SK-N-SH (cell line): ENCODE data around the gene GABRD. TPM values are rescaled to one million over a fixed set of nuclear protein-coding genes. Genes with fewer than 3 reads are reported as not detected.

Source experiments
- CTCF ChIA-PET: fragments of 300-600, 350-600 bp; formaldehyde crosslinking; extraction: SDS; loops from one replicate; lab custom pipeline; 2021; lab: Yijun Ruan, JAX
- POLR2A ChIA-PET: fragments of 350-600 bp; sonication (Branson Sonifier 250); formaldehyde crosslinking; extraction: SDS; loops from one replicate; lab custom pipeline; 2020; ENCODE audit warnings: antibody characterized with exemption, inconsistent platforms; lab: Yijun Ruan, JAX
- DNase-seq: peaks from one replicate; pipeline ENCODE4 v3.0.0; 2012
- H2AFZ ChIP-seq: fragments of 200-600 bp; sonication (generic); 2 replicates; pipeline ENCODE4 v1.8.1; 2016; ENCODE audit warnings: antibody characterized with exemption, mild to moderate bottlenecking, low read depth
- H3F3A ChIP-seq: fragments of 200-600 bp; sonication (generic); replicated peaks from 2 replicates; pipeline ENCODE3; 2016; ENCODE audit warnings: antibody characterized with exemption, mild to moderate bottlenecking; ENCODE audit not compliant: insufficient read depth
- H3K27ac ChIP-seq, 2 experiments: fragments of 200-500 bp in 1 of 2; fragments of 200-600 bp in 1 of 2; sonication (Bioruptor generic) in 1 of 2; sonication (generic), shearing (Covaris generic) in 1 of 2; 2 replicates each; pipeline versions ENCODE4 v1.5.1 to v1.6.1; 2014 to 2016; ENCODE audit warnings: low read depth in 2 of 2, inconsistent platforms in 1 of 2, low read length in 1 of 2, mild to moderate bottlenecking in 1 of 2, mixed read lengths in 1 of 2
- H3K27me3 ChIP-seq: fragments of 200-600 bp; sonication (generic), shearing (Covaris generic); 2 replicates; pipeline ENCODE4 v1.6.1; 2016; ENCODE audit warnings: mixed run types; ENCODE audit not compliant: insufficient read depth
- H3K36me3 ChIP-seq, 2 experiments: fragments of 200-500 bp in 1 of 2; fragments of 200-600 bp in 1 of 2; sonication (Bioruptor generic) in 1 of 2; sonication (generic) in 1 of 2; replicated peaks in 1 of 2; 2 replicates each; pipeline versions ENCODE3 to v1.5.1; 2014 to 2016; ENCODE audit warnings: low read length in 1 of 2, mild to moderate bottlenecking in 1 of 2; ENCODE audit not compliant: insufficient read depth in 2 of 2, control insufficient read depth in 1 of 2
- H3K4me1 ChIP-seq, 2 experiments: fragments of 200-500 bp in 1 of 2; fragments of 200-600 bp in 1 of 2; sonication (Bioruptor generic) in 1 of 2; sonication (generic), shearing (Covaris generic) in 1 of 2; 2 replicates each; pipeline versions ENCODE4 v1.5.1 to v1.6.1; 2014 to 2016; ENCODE audit warnings: low read depth in 1 of 2, low read length in 1 of 2, mixed run types in 1 of 2; ENCODE audit not compliant: insufficient read depth in 2 of 2, control insufficient read depth in 1 of 2
- H3K4me2 ChIP-seq: fragments of 200-600 bp; sonication (generic), shearing (Covaris generic); 2 replicates; pipeline ENCODE4 v1.6.1; 2017; ENCODE audit warnings: mixed run types
- H3K4me3 ChIP-seq, 2 experiments: fragments of 200-500 bp in 1 of 2; fragments of 200-600 bp in 1 of 2; sonication (Bioruptor generic) in 1 of 2; sonication (generic), shearing (Covaris generic) in 1 of 2; 2 replicates each; pipeline versions ENCODE4 v1.5.1 to v1.8.1; 2014 to 2016; ENCODE audit warnings: low read depth in 2 of 2, inconsistent platforms in 1 of 2, low read length in 1 of 2, mild to moderate bottlenecking in 1 of 2, mixed read lengths in 1 of 2, moderate library complexity in 1 of 2
- H3K79me2 ChIP-seq: fragments of 200-600 bp; sonication (generic); 2 replicates; pipeline ENCODE4 v1.8.1; 2017; ENCODE audit warnings: mild to moderate bottlenecking; ENCODE audit not compliant: insufficient read depth
- H3K9ac ChIP-seq: fragments of 200-600 bp; sonication (generic); 2 replicates; pipeline ENCODE4 v1.6.1; 2017; ENCODE audit warnings: mixed run types
- H3K9me2 ChIP-seq: fragments of 200-600 bp; sonication (generic); 2 replicates; pipeline ENCODE4 v1.6.1; 2017; ENCODE audit warnings: mixed run types
- H3K9me3 ChIP-seq: fragments of 200-600 bp; sonication (generic); 2 replicates; pipeline ENCODE4 v1.6.1; 2017; ENCODE audit warnings: mixed run types, mild to moderate bottlenecking, moderate library complexity
- H4K20me1 ChIP-seq: fragments of 200-600 bp; sonication (generic); 2 replicates; pipeline ENCODE4 v1.6.1; 2017; ENCODE audit warnings: mild to moderate bottlenecking, mixed run types; ENCODE audit not compliant: insufficient read depth
- CHD2 ChIP-seq: fragments of 150-350 bp; IDR thresholded peaks from 2 replicates; pipeline ENCODE4 v1.6.1; 2018; ENCODE audit warnings: low read length; ENCODE audit not compliant: partially characterized antibody
- ELF1 ChIP-seq: IDR thresholded peaks from 2 replicates; pipeline ENCODE4 v1.4.0; 2012
- EP300 ChIP-seq, 2 experiments: IDR thresholded peaks; 2 replicates each; pipeline versions ENCODE4 v1.4.0 to v1.6.1; 2012; ENCODE audit warnings: borderline replicate concordance in 1 of 2, low read depth in 1 of 2, low read length in 1 of 2
- EZH2phosphoT487 ChIP-seq: fragments of 200-600 bp; sonication (generic); IDR thresholded peaks from 2 replicates; pipeline ENCODE4 v1.6.1; 2017; ENCODE audit warnings: low read depth, mixed run types, mild to moderate bottlenecking, antibody characterized with exemption, moderate library complexity, borderline replicate concordance
- FOSL2 ChIP-seq: IDR thresholded peaks from 2 replicates; pipeline ENCODE4 v1.4.0; 2012; ENCODE audit warnings: low read depth, mild to moderate bottlenecking, moderate library complexity, borderline replicate concordance
- JUND ChIP-seq: IDR thresholded peaks from 2 replicates; pipeline ENCODE4 v1.4.0; 2012
- MEF2A ChIP-seq: IDR thresholded peaks from 2 replicates; pipeline ENCODE4 v1.4.0; 2012; ENCODE audit warnings: low read depth, borderline replicate concordance
- NFIC ChIP-seq: IDR thresholded peaks from 2 replicates; pipeline ENCODE4 v1.4.0; 2012; ENCODE audit warnings: borderline replicate concordance
- NRF1 ChIP-seq: IDR thresholded peaks from 2 replicates; pipeline ENCODE4 v1.6.1; 2012; ENCODE audit warnings: low read depth, mild to moderate bottlenecking, low read length
- RAD21 ChIP-seq: IDR thresholded peaks from 2 replicates; pipeline ENCODE4 v1.6.1; 2012; ENCODE audit warnings: mild to moderate bottlenecking, low read length
- RFX5 ChIP-seq: IDR thresholded peaks from 2 replicates; pipeline ENCODE4 v1.6.1; 2012; ENCODE audit warnings: mild to moderate bottlenecking, improper control_type of control experiment, low read length
- TCF12 ChIP-seq: IDR thresholded peaks from 2 replicates; pipeline ENCODE4 v1.4.0; 2012
- WGBS: methylation state at CpG from one replicate; pipeline ENCODE4 v1.1.6; 2017; ENCODE audit warnings: low lambda C conversion rate; 5-methylcytosine and 5-hydroxymethylcytosine counted together
- polyA plus RNA-seq, 3 experiments: library from polyadenylated mRNA; depleted of rRNA; stranded (reverse); fragments of >200 nt; gene quantifications; 2 replicates each; pipeline ENCODE4 v1.2.3, GENCODE V29; 2012
- TF ChIP-seq, protein P1 (sequence below): fragments of 150-350 bp; IDR thresholded peaks from 2 replicates; pipeline ENCODE4 v1.6.1; 2016; ENCODE audit warnings: mild to moderate bottlenecking, low read depth, low read length
- TF ChIP-seq, protein P2 (sequence below): IDR thresholded peaks from 2 replicates; pipeline ENCODE4 v1.4.0; 2012; ENCODE audit warnings: low read depth, borderline replicate concordance
- TF ChIP-seq, protein P3 (sequence below): IDR thresholded peaks from 2 replicates; pipeline ENCODE4 v1.4.0; 2012; ENCODE audit warnings: low read depth, borderline replicate concordance
- TF ChIP-seq, protein P4 (sequence below): fragments of 150-350 bp; IDR thresholded peaks from 2 replicates; pipeline ENCODE4 v1.6.1; 2017; ENCODE audit warnings: antibody characterized with exemption, low read length, low read depth, borderline replicate concordance

GABRD gene
- polyA plus RNA-seq, 1 of the 3 experiments (the other 2 are of a cell fraction) = 0.07 TPM

DNA sequence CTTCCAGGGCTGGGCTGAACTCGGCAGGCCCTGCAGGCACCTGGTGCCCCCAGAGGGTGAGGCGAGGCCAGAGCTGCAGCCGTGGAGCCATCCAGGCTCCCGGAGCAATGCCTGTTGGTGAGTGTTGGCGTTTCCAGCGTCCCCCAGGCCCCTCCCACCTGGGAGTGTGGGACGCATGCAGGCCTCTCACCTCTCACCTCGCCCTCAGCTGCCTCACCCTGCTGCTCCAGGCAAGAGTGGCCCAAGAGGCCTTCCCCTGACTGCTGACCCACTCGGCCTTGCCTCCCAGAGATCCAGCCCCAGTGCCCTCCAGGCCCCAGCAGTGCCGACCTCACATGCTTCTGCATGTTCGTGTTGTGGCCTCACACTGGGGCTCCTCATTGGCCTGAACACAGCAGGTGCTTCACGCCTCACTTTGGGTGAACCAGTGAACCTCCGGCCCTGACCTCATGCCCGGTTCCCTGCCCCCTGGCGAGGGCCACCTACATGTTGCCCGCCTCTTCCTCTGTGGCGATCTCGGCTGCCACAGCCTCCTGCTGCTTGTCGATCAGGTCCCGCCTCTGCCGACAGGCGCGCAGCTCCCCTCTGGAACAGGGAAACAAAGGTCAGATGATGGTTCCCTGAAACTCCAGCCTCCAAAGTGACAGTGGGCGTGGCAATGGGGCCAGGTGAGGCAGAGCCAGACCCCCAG lies 32.5 kb upstream of the GABRD start:
- TF ChIP-seq ELF1 (no peak), FOSL2 (no peak), RAD21 (no peak), EZH2phosphoT487 (no peak), NFIC (no peak), JUND (no peak), EP300 (IDR thresholded peaks at IDR 0.05; ENCODE audit: borderline replicate concordance in 1 of 2, low read depth in 1 of 2, low read length in 1 of 2) (no peak), NRF1 (no peak), MEF2A (no peak), CHD2 (no peak), TCF12 (no peak), RFX5 (no peak)
- TF ChIP-seq, protein P1, sequence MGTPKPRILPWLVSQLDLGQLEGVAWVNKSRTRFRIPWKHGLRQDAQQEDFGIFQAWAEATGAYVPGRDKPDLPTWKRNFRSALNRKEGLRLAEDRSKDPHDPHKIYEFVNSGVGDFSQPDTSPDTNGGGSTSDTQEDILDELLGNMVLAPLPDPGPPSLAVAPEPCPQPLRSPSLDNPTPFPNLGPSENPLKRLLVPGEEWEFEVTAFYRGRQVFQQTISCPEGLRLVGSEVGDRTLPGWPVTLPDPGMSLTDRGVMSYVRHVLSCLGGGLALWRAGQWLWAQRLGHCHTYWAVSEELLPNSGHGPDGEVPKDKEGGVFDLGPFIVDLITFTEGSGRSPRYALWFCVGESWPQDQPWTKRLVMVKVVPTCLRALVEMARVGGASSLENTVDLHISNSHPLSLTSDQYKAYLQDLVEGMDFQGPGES = no peak
- TF ChIP-seq, protein P2, sequence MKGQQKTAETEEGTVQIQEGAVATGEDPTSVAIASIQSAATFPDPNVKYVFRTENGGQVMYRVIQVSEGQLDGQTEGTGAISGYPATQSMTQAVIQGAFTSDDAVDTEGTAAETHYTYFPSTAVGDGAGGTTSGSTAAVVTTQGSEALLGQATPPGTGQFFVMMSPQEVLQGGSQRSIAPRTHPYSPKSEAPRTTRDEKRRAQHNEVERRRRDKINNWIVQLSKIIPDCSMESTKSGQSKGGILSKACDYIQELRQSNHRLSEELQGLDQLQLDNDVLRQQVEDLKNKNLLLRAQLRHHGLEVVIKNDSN = no peak
- TF ChIP-seq, protein P3, sequence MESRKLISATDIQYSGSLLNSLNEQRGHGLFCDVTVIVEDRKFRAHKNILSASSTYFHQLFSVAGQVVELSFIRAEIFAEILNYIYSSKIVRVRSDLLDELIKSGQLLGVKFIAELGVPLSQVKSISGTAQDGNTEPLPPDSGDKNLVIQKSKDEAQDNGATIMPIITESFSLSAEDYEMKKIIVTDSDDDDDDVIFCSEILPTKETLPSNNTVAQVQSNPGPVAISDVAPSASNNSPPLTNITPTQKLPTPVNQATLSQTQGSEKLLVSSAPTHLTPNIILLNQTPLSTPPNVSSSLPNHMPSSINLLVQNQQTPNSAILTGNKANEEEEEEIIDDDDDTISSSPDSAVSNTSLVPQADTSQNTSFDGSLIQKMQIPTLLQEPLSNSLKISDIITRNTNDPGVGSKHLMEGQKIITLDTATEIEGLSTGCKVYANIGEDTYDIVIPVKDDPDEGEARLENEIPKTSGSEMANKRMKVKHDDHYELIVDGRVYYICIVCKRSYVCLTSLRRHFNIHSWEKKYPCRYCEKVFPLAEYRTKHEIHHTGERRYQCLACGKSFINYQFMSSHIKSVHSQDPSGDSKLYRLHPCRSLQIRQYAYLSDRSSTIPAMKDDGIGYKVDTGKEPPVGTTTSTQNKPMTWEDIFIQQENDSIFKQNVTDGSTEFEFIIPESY = no peak
- TF ChIP-seq, protein P4, sequence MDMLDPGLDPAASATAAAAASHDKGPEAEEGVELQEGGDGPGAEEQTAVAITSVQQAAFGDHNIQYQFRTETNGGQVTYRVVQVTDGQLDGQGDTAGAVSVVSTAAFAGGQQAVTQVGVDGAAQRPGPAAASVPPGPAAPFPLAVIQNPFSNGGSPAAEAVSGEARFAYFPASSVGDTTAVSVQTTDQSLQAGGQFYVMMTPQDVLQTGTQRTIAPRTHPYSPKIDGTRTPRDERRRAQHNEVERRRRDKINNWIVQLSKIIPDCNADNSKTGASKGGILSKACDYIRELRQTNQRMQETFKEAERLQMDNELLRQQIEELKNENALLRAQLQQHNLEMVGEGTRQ = no peak
- ChIA-PET CTCF (interaction anchor here (1.0 to 1.8 kb wide), 2 partner anchors 26 to 58 kb away, joined by 3 to 7 read pairs; no protein-coding TSS in a partner anchor), POLR2A (no interaction called here)
- H4K20me1 ChIP-seq = no peaks in the 10 kb centered on the region
- H2AFZ ChIP-seq = no peak overlapping the region
- no peaks in the 10 kb centered on the region for H3K9me3 ChIP-seq
- H3K36me3 ChIP-seq = no peaks in the 10 kb centered on the region
- no peaks in the 10 kb centered on the region for H3K9me2 ChIP-seq
- H3K4me2 ChIP-seq = no peak overlapping the region
- no peak overlapping the region for H3K4me3 ChIP-seq
- no peaks in the 10 kb centered on the region for H3K79me2 ChIP-seq
- H3K4me1 ChIP-seq = peaks cover 0 to 12% of the 10 kb centered on the region in 2 experiments; a peak in 1 of 4 replicates
- no peaks in the 10 kb centered on the region for H3F3A ChIP-seq
- H3K9ac ChIP-seq = no peak overlapping the region
- H3K27ac ChIP-seq = no peak overlapping the region
- 46% methylated on average over 8 of the region's 24 CpGs for WGBS
- H3K27me3 ChIP-seq = no peaks in the 10 kb centered on the region
- DNase-seq = no peak
